Measurements from ENCODE around the gene NEAT1. TPM values are rescaled to one million over a fixed set of nuclear protein-coding genes. Genes with fewer than 3 reads are reported as not detected.

The NEAT1 gene
- total and polyA plus RNA-seq, 2 of the 8 experiments (the other 6 are each of a cell fraction or from before 2014, with no cell fraction given): 2.4 to 10.7 TPM

DNA sequence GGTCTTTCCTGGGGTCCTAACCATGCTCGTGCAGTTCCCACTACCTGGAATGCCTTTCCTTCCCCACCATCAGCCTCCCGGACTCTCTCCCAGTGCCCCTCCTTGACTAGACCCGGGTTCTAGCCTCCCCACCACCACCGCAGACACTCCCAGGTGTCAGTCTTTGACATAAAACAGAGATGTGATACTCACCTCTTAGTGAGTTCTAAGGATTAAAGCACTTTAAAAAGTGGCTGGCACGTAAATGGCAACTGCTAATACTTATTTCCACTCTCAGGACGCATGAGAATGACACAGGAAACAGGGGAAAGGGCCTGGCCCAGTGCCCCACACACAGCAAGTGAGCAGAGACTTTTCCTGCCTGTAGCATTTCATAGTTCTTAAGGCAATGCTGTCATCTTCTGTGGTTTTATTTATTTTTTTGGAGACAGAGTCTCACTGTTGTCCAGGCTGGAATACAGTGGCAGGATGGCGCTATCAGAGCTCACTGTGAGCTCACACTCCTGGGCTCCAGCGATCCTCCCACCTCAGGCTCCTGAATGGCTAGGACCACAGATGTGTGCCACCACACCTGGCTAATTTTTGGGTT lies 38.2 kb upstream of the NEAT1 start (continued):
- TF ChIP-seq, protein P1, sequence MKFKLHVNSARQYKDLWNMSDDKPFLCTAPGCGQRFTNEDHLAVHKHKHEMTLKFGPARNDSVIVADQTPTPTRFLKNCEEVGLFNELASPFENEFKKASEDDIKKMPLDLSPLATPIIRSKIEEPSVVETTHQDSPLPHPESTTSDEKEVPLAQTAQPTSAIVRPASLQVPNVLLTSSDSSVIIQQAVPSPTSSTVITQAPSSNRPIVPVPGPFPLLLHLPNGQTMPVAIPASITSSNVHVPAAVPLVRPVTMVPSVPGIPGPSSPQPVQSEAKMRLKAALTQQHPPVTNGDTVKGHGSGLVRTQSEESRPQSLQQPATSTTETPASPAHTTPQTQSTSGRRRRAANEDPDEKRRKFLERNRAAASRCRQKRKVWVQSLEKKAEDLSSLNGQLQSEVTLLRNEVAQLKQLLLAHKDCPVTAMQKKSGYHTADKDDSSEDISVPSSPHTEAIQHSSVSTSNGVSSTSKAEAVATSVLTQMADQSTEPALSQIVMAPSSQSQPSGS (IDR thresholded peaks at IDR 0.05; ENCODE audit: low read length): no peak

All from H1 (cell line).